GM12878 (cell line): ENCODE measurements around the gene HOXC9.

Source experiments
- CEBPB ChIP-seq, 2 experiments: fragments of 150-350 bp in 1 of 2; IDR thresholded peaks; 2 replicates each; pipeline ENCODE4 v1.6.1; 2012 to 2014; ENCODE audit warnings: low read depth in 2 of 2, low read length in 2 of 2, borderline replicate concordance in 1 of 2, inconsistent platforms in 1 of 2
- CHD2 ChIP-seq: IDR thresholded peaks from 2 replicates; pipeline ENCODE4 v1.6.1; 2011; ENCODE audit warnings: low read depth, low read length, improper control_type of control experiment, borderline replicate concordance
- EZH2 ChIP-seq: IDR thresholded peaks from 2 replicates; pipeline ENCODE4 v1.6.1; 2012; ENCODE audit warnings: low read depth, mild to moderate bottlenecking, control low read depth, inconsistent platforms, low read length, borderline replicate concordance; ENCODE audit not compliant: control insufficient read depth
- HDAC6 ChIP-seq: fragments of 200-600 bp; sonication (generic); IDR thresholded peaks from one replicate; pipeline ENCODE4 v1.8.0; 2017; ENCODE audit warnings: antibody characterized with exemption; ENCODE audit not compliant: unreplicated experiment
- SIX5 ChIP-seq: IDR thresholded peaks from 2 replicates; pipeline ENCODE4 v1.6.1; 2011; ENCODE audit warnings: mild to moderate bottlenecking, low read depth, low read length, moderate library complexity; ENCODE audit not compliant: severe bottlenecking
- SRF ChIP-seq, 2 experiments: IDR thresholded peaks; 2 replicates each; pipeline ENCODE4 v1.6.1; 2011; ENCODE audit warnings: low read depth in 2 of 2, low read length in 2 of 2, mild to moderate bottlenecking in 1 of 2, moderate library complexity in 1 of 2
- ZNF274 ChIP-seq: IDR thresholded peaks from one replicate; pipeline ENCODE4 v1.8.0; 2011; ENCODE audit not compliant: insufficient read length, insufficient read depth
- TF ChIP-seq, protein P1 (sequence below), 3 experiments: IDR thresholded peaks in 2 of 3; conservative IDR thresholded peaks in 1 of 3; 2 replicates each; pipeline ENCODE4 v1.5.1; 2011; ENCODE audit warnings: low read depth in 3 of 3, low read length in 3 of 3, mild to moderate bottlenecking in 3 of 3, control low read depth in 2 of 3, moderate library complexity in 2 of 3, inconsistent platforms in 1 of 3, mixed read lengths in 1 of 3; ENCODE audit not compliant: control insufficient read depth in 2 of 3, insufficient read depth in 1 of 3; ENCODE audit errors: extremely low read depth in 1 of 3
- TF ChIP-seq, protein P2 (sequence below): IDR thresholded peaks from 2 replicates; pipeline ENCODE4 v1.6.1; 2012; ENCODE audit warnings: low read depth, low read length, improper control_type of control experiment
- TF ChIP-seq, protein P3 (sequence below): fragments of 450-650 bp; formaldehyde crosslinking; IDR thresholded peaks from 2 replicates; pipeline ENCODE4 v1.4.0; 2022; ENCODE audit warnings: mild to moderate bottlenecking, moderate library complexity

GRCh38 chr12:54016051-54016450, 16.1 kb downstream of the HOXC9 start:
- TF ChIP-seq CEBPB (IDR thresholded peaks at IDR 0.05; ENCODE audit: borderline replicate concordance in 1 of 2, low read depth in 2 of 2, low read length in 2 of 2) (no peak), SRF (IDR thresholded peaks at IDR 0.05; ENCODE audit: low read depth in 2 of 2, low read length in 2 of 2) (no peak), EZH2 (no peak), ZNF274 (no peak), SIX5 (no peak), CHD2 (no peak), HDAC6 (no peak)
- TF ChIP-seq, protein P1, sequence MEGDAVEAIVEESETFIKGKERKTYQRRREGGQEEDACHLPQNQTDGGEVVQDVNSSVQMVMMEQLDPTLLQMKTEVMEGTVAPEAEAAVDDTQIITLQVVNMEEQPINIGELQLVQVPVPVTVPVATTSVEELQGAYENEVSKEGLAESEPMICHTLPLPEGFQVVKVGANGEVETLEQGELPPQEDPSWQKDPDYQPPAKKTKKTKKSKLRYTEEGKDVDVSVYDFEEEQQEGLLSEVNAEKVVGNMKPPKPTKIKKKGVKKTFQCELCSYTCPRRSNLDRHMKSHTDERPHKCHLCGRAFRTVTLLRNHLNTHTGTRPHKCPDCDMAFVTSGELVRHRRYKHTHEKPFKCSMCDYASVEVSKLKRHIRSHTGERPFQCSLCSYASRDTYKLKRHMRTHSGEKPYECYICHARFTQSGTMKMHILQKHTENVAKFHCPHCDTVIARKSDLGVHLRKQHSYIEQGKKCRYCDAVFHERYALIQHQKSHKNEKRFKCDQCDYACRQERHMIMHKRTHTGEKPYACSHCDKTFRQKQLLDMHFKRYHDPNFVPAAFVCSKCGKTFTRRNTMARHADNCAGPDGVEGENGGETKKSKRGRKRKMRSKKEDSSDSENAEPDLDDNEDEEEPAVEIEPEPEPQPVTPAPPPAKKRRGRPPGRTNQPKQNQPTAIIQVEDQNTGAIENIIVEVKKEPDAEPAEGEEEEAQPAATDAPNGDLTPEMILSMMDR (IDR thresholded peaks at IDR 0.05 in 2 of 3, conservative IDR thresholded peaks at IDR 0.05 in 1 of 3; ENCODE audit: control insufficient read depth in 2 of 3, extremely low read depth in 1 of 3, insufficient read depth in 1 of 3, low read depth in 3 of 3, low read length in 3 of 3), result no peak
- TF ChIP-seq, protein P2, sequence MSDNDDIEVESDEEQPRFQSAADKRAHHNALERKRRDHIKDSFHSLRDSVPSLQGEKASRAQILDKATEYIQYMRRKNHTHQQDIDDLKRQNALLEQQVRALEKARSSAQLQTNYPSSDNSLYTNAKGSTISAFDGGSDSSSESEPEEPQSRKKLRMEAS, result no peak
- TF ChIP-seq, protein P3, sequence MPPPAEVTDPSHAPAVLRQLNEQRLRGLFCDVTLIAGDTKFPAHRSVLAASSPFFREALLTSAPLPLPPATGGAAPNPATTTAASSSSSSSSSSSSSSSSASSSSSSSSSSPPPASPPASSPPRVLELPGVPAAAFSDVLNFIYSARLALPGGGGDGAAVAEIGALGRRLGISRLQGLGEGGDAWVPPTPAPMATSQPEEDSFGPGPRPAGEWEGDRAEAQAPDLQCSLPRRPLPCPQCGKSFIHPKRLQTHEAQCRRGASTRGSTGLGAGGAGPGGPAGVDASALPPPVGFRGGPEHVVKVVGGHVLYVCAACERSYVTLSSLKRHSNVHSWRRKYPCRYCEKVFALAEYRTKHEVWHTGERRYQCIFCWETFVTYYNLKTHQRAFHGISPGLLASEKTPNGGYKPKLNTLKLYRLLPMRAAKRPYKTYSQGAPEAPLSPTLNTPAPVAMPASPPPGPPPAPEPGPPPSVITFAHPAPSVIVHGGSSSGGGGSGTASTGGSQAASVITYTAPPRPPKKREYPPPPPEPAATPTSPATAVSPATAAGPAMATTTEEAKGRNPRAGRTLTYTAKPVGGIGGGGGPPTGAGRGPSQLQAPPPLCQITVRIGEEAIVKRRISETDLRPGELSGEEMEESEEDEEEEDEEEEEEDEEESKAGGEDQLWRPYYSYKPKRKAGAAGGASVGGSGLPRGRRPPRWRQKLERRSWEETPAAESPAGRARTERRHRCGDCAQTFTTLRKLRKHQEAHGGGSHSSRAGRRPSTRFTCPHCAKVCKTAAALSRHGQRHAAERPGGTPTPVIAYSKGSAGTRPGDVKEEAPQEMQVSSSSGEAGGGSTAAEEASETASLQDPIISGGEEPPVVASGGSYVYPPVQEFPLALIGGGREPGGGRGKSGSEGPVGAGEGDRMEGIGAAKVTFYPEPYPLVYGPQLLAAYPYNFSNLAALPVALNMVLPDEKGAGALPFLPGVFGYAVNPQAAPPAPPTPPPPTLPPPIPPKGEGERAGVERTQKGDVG (CRISPR knock-in tag), result no peak
